ENCODE measurements around the gene ZNF225.

The ZNF225 gene

DNA sequence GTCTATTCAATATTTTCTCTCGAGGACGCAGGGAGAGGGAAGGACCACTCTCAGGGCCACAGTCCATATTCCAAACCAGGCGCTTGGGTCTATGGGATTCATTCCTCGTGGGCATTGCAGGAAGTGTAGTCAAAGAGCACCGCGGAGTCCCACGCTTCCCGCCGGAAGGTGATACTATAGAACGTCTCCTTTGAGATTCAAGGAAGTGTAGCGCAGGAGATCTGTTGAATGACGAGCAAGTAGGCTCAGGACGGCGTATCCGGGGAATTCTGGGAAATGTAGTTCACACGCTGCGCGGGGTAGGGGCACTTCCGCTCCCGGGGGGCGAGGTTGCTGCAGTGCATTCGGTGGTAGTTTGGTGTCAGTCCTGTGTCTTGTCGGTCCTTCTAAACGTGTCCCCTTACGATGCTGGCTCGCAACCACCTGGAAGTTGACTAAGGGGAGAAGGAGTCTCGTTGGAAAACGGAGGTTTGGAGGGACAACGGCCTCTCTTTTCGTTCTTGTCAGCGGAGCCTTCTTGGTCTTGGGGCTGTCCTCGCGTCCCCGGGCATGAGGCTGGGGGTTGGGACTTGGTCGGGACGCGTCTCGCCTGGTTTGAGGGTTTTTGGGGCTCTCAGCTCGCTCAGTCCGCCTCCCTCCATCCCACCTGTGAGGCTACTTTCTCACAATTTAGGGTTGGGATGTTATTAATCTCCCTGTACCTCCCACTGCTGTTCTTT lies 41.2 kb upstream of the ZNF225 start, which contains the start of gene ZNF284:
ZNF284 (plus strand) TSS at position 336 of the 719 bp plus-strand sequence. CDS start 4,231 bp downstream, outside the sequence.
- Histone ChIP-seq H3K27ac (ENCODE audit: low read depth, low read length, poor library complexity, severe bottlenecking) (no peak within 1 kb of the TSS), H3K4me1 (ENCODE audit: insufficient read depth, low read length, severe bottlenecking) (no peaks in the 10 kb centered on the region), H3K4me2 (ENCODE audit: low read length) (no peak within 1 kb of the TSS), H3K27me3 (ENCODE audit: insufficient read depth, low read length) (no peaks in the 10 kb centered on the region), H2AFZ (ENCODE audit: low read length) (no peak within 1 kb of the TSS), H3K9me3 (ENCODE audit: low read length) (peaks cover 4% of the 10 kb centered on the region; the same call in 1 of the 2 replicates), H3K9ac (ENCODE audit: low read length) (no peak within 1 kb of the TSS), H3F3A (ENCODE audit: insufficient read depth, low read length) (no peaks in the 10 kb centered on the region), H3K36me3 (ENCODE audit: insufficient read depth, low read length) (no peaks in the 10 kb centered on the region), H3K4me3 (ENCODE audit: low read depth, low read length, poor library complexity, severe bottlenecking) (no peak within 1 kb of the TSS), H3K79me2 (ENCODE audit: insufficient read depth, low read length) (no peaks in the 10 kb centered on the region), H3K9me2 (ENCODE audit: low read depth, low read length) (no peaks in the 10 kb centered on the region), H4K20me1 (ENCODE audit: insufficient read depth, low read length) (no peaks in the 10 kb centered on the region)
- no peak for TF ChIP-seq EZH2 (IDR thresholded peaks at IDR 0.05; ENCODE audit: borderline replicate concordance, low read length)
- TF ChIP-seq, protein P1, sequence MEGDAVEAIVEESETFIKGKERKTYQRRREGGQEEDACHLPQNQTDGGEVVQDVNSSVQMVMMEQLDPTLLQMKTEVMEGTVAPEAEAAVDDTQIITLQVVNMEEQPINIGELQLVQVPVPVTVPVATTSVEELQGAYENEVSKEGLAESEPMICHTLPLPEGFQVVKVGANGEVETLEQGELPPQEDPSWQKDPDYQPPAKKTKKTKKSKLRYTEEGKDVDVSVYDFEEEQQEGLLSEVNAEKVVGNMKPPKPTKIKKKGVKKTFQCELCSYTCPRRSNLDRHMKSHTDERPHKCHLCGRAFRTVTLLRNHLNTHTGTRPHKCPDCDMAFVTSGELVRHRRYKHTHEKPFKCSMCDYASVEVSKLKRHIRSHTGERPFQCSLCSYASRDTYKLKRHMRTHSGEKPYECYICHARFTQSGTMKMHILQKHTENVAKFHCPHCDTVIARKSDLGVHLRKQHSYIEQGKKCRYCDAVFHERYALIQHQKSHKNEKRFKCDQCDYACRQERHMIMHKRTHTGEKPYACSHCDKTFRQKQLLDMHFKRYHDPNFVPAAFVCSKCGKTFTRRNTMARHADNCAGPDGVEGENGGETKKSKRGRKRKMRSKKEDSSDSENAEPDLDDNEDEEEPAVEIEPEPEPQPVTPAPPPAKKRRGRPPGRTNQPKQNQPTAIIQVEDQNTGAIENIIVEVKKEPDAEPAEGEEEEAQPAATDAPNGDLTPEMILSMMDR (IDR thresholded peaks at IDR 0.05; ENCODE audit: low read length) = no peak

DNA sequence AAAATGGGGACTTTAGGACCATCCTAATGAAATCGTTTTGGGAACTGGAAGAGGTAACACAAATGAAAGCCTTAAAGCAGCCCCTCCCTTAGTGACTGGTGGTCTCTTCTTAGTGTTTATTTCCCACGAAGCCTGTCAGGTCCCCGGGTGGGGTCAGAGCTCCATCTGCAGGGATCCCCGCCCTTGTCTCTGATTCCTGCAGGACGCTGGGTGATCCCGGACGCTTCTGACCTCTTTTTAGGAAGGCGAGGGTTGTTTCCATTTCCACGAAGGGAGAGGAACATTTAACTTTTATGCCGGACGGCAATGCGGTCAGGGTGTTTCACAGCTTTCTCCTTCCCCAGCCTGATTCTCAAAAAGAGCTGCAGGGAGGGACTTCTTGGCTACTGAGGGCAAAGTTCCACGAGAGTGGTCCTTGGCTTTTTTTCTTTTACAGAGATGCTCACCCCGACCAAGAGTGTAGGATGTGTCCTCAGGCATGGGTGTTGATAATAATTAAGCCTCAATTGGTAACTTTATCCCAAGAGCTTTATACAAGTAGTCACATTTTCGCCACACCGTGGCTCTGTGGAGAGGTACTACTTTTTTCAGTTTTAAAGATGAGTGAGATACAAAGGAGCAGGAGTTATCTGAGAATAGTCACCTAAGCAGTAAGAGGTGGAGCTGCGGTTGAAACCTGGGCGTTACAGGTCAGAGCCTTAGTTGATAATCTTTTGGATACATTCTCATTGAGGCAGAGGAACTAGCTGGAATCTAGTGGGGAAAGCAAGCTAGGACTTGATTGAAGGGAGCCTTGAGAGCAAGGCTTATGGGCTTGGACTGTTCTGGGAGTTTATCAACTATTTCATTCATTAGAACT lies 40.4 kb upstream of the ZNF225 start:
- Histone ChIP-seq H3K27me3 (ENCODE audit: insufficient read depth, low read length) (no peaks in the 10 kb centered on the region), H3K9me2 (ENCODE audit: low read depth, low read length) (no peaks in the 10 kb centered on the region), H3K27ac (ENCODE audit: low read depth, low read length, poor library complexity, severe bottlenecking) (no peak overlapping the region), H3K4me1 (ENCODE audit: insufficient read depth, low read length, severe bottlenecking) (no peaks in the 10 kb centered on the region), H3K36me3 (ENCODE audit: insufficient read depth, low read length) (no peaks in the 10 kb centered on the region), H3K9me3 (ENCODE audit: low read length) (no peaks in the 10 kb centered on the region), H2AFZ (ENCODE audit: low read length) (no peak overlapping the region), H3K4me3 (ENCODE audit: low read depth, low read length, poor library complexity, severe bottlenecking) (no peak overlapping the region), H3K9ac (ENCODE audit: low read length) (no peak overlapping the region), H3F3A (ENCODE audit: insufficient read depth, low read length) (no peaks in the 10 kb centered on the region), H4K20me1 (ENCODE audit: insufficient read depth, low read length) (no peaks in the 10 kb centered on the region), H3K79me2 (ENCODE audit: insufficient read depth, low read length) (no peaks in the 10 kb centered on the region), H3K4me2 (ENCODE audit: low read length) (no peak overlapping the region)
- TF ChIP-seq, protein P1 (IDR thresholded peaks at IDR 0.05; ENCODE audit: low read length) = no peak
- TF ChIP-seq EZH2 (IDR thresholded peaks at IDR 0.05; ENCODE audit: borderline replicate concordance, low read length) = no peak

DNA sequence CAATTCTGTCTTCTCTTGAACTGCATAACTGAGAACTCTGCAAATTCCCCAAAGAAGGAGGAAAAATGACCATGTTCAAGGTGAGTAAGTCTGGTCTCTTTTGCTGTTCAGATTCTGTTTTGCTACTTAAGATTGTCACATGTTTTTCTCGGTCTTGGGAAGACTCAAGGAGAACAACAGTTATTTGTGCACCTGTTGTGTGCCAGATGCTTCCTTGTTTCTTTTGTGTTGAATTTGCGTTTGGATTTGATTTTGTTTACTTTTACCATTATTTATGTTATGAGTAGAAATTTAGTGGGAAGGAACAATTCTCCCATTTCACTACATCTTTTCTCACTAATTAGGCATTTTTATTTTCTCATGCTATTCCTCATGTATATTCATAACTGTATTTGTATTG lies 36.9 kb upstream of the ZNF225 start:
- Histone ChIP-seq H3K9me3 (ENCODE audit: low read length) (no peaks in the 10 kb centered on the region), H4K20me1 (ENCODE audit: insufficient read depth, low read length) (no peaks in the 10 kb centered on the region), H3K9ac (ENCODE audit: low read length) (no peak overlapping the region), H2AFZ (ENCODE audit: low read length) (no peak overlapping the region), H3K36me3 (ENCODE audit: insufficient read depth, low read length) (no peaks in the 10 kb centered on the region), H3K4me2 (ENCODE audit: low read length) (no peak overlapping the region), H3F3A (ENCODE audit: insufficient read depth, low read length) (no peaks in the 10 kb centered on the region), H3K27me3 (ENCODE audit: insufficient read depth, low read length) (no peaks in the 10 kb centered on the region), H3K9me2 (ENCODE audit: low read depth, low read length) (no peaks in the 10 kb centered on the region), H3K27ac (ENCODE audit: low read depth, low read length, poor library complexity, severe bottlenecking) (no peak overlapping the region), H3K4me1 (ENCODE audit: insufficient read depth, low read length, severe bottlenecking) (no peaks in the 10 kb centered on the region), H3K79me2 (ENCODE audit: insufficient read depth, low read length) (no peaks in the 10 kb centered on the region), H3K4me3 (ENCODE audit: low read depth, low read length, poor library complexity, severe bottlenecking) (no peak overlapping the region)
- no peak for TF ChIP-seq EZH2 (IDR thresholded peaks at IDR 0.05; ENCODE audit: borderline replicate concordance, low read length)
- TF ChIP-seq, protein P1 (IDR thresholded peaks at IDR 0.05; ENCODE audit: low read length) = no peak
